GM20000 (cell line): Measurements from ENCODE around the gene TLE6.
"Not testable (repeated sequence)": the region's sequence is repeated elsewhere in the genome, so short reads cannot be mapped to it uniquely, and the experiment has no call there.

Experiments used
- DNase-seq: peaks from one replicate; pipeline ENCODE4 v3.0.0; 2012; ENCODE audit warnings: low spot score
- CTCF ChIP-seq: IDR thresholded peaks from 2 replicates; pipeline ENCODE4 v1.5.1; 2012; ENCODE audit warnings: mild to moderate bottlenecking, control low read depth; ENCODE audit errors: extremely low read depth, missing control alignments

TLE6 gene

GRCh38 chr19:2949939-2950285 is 27.5 kb upstream of the TLE6 start:
- no peak for TF ChIP-seq CTCF
- DNase-seq: no peak

GRCh38 chr19:2950286-2951124 is 26.9 kb upstream of the TLE6 start:
- TF ChIP-seq CTCF: no peak
- DNase-seq: peak; percentile 96

- no peak for DNase-seq
These were observed 24.3 kb upstream of the TLE6 start for GRCh38 chr19:2952953-2953481.

GRCh38 chr19:2957160-2957559 is 20.2 kb upstream of the TLE6 start:
- no peak for TF ChIP-seq CTCF
- no peak for DNase-seq

More at GRCh38 chr19:2952953-2953481, 24.3 kb upstream of the TLE6 start:
- no peak for TF ChIP-seq CTCF

- DNase-seq: no peak
These were observed 17.2 kb upstream of the TLE6 start for GRCh38 chr19:2960120-2960519.

GRCh38 chr19:2962018-2962670 is 15.2 kb upstream of the TLE6 start:
- TF ChIP-seq CTCF: peak; percentile 35

More at GRCh38 chr19:2960120-2960519, 17.2 kb upstream of the TLE6 start:
- TF ChIP-seq CTCF: no peak

GRCh38 chr19:2963122-2963521 is 14.2 kb upstream of the TLE6 start:
- TF ChIP-seq CTCF: no peak
- DNase-seq: no peak

More at GRCh38 chr19:2962018-2962670, 15.2 kb upstream of the TLE6 start:
- peak; percentile 56 for DNase-seq

- DNase-seq: not testable (repeated sequence)
These were observed 13.7 kb upstream of the TLE6 start for GRCh38 chr19:2963631-2964030.
